ENCODE measurements around the gene LGI1. TPM values are rescaled to one million over a fixed set of nuclear protein-coding genes. Genes with fewer than 3 reads are reported as not detected.

The LGI1 gene
- total RNA-seq, 1 experiment from 2014 or later: 1.2 TPM

GRCh38 chr10:93767724-93768399, 10.1 kb downstream of the LGI1 start:
- TF ChIP-seq CTCF (conservative IDR thresholded peaks at IDR 0.05): no peak
- no peak overlapping the region for H3K18ac ChIP-seq (ENCODE audit: insufficient read length, low read depth, low read length)
- no peak overlapping the region for H2BK20ac ChIP-seq (ENCODE audit: low read depth, low read length, poor library complexity, severe bottlenecking)
- H2BK15ac ChIP-seq (ENCODE audit: low read depth, low read length): no peak overlapping the region
- H4K8ac ChIP-seq (replicated peaks; ENCODE audit: insufficient read length, low read depth, low read length): no peak overlapping the region
- H3K23ac ChIP-seq (ENCODE audit: insufficient read length, low read depth, low read length): no peak overlapping the region
- Mint-ChIP-seq H3K27me3 (ENCODE audit: low read depth) (peaks cover 13% of the 10 kb centered on the region), H3K4me1 (peaks cover 31 to 38% of the 10 kb centered on the region in 2 experiments), H3K36me3 (ENCODE audit: insufficient read depth in 1 of 3, low read depth in 3 of 3) (no peaks in the 10 kb centered on the region), H3K9me3 (no peaks in the 10 kb centered on the region), H3K4me3 (no peak overlapping the region), H3K27ac (no peak overlapping the region)
- no peak overlapping the region for H3K14ac ChIP-seq (ENCODE audit: insufficient read depth, low read length)
- H2BK12ac ChIP-seq (ENCODE audit: insufficient read length, low read depth, low read length): no peak overlapping the region
- no peak overlapping the region for H4K91ac ChIP-seq (ENCODE audit: insufficient read length, low read depth, low read length)
- no peak overlapping the region for H4K5ac ChIP-seq (ENCODE audit: insufficient read length, low read depth, low read length)
- no peak overlapping the region for H2AFZ ChIP-seq (ENCODE audit: low read length)
- H3K4me1 ChIP-seq (ENCODE audit: insufficient read depth, low read length): peaks cover 2% of the 10 kb centered on the region; the same call in 1 of the 2 replicates
- H2BK5ac ChIP-seq (ENCODE audit: insufficient read length, low read length): no peak overlapping the region
- no peak overlapping the region for H3K9ac ChIP-seq (ENCODE audit: extremely low read depth, insufficient read length, low read length)
- H3K79me1 ChIP-seq (ENCODE audit: insufficient read depth, low read depth, low read length, poor library complexity, severe bottlenecking): no peaks in the 10 kb centered on the region
- no peak overlapping the region for H3K4me2 ChIP-seq (ENCODE audit: insufficient read depth, insufficient read length, low read length)
- no CpG with 5 or more reads among the region's 5 CpGs for WGBS (ENCODE audit: extremely low coverage, insufficient read length, low lambda C conversion rate)
- DNase-seq: no peak
- no peaks in the 10 kb centered on the region for H3K79me2 ChIP-seq (ENCODE audit: insufficient read depth, low read length)
- H3K27me3 ChIP-seq (ENCODE audit: insufficient read depth, low read length): no peaks in the 10 kb centered on the region; the same call in 1 of the 2 replicates
- no peak overlapping the region for H2AK5ac ChIP-seq (ENCODE audit: insufficient read length, low read length)
- H3K9me3 ChIP-seq (ENCODE audit: control insufficient read depth, low read depth, low read length): no peaks in the 10 kb centered on the region
- no peaks in the 10 kb centered on the region for H3K23me2 ChIP-seq (ENCODE audit: insufficient read length, low read depth, low read length, poor library complexity, severe bottlenecking)
- H3T11ph ChIP-seq (ENCODE audit: low read length): no peak overlapping the region
- no peak overlapping the region for H3K4ac ChIP-seq (ENCODE audit: low read depth, low read length)
- H3K27ac ChIP-seq (ENCODE audit: insufficient read length, low read depth, low read length): no peak overlapping the region
- no peak overlapping the region for H3K56ac ChIP-seq (ENCODE audit: insufficient read length, low read depth, low read length)
- H4K20me1 ChIP-seq (ENCODE audit: control insufficient read depth, insufficient read depth, insufficient read length): no peaks in the 10 kb centered on the region
- H2BK120ac ChIP-seq (ENCODE audit: low read depth, low read length, poor library complexity, severe bottlenecking): no peak overlapping the region
